NT2/D1 (cell line): ENCODE results near the gene AOPEP.

Experiments used
- SUZ12 ChIP-seq: IDR thresholded peaks from 2 replicates; pipeline ENCODE4 v1.6.1; 2011; ENCODE audit not compliant: insufficient read length, insufficient read depth; ENCODE audit errors: extremely low read depth
- YY1 ChIP-seq: IDR thresholded peaks from 2 replicates; pipeline ENCODE4 v1.6.1; 2011; ENCODE audit not compliant: insufficient read length, insufficient read depth
- ZNF274 ChIP-seq: IDR thresholded peaks from 2 replicates; pipeline ENCODE4 v1.6.1; 2011; ENCODE audit warnings: mild to moderate bottlenecking, low read depth, low read length

- TF ChIP-seq ZNF274 (no peak), SUZ12 (no peak), YY1 (no peak)
These were observed 294.8 kb downstream of the AOPEP start for GRCh38 chr9:95021166-95021886.
